Measurements from ENCODE around the gene NT5C2. TPM values are rescaled to one million over a fixed set of nuclear protein-coding genes. Genes with fewer than 3 reads are reported as not detected.

NT5C2 gene
- total RNA-seq, 1 experiment from 2014 or later = 76.1 TPM

GRCh38 chr10:103079946-103080345, 113.1 kb downstream of the NT5C2 start (continued):
- TF ChIP-seq TEAD1 (CRISPR knock-in tag; IDR thresholded peaks at IDR 0.05) = no peak
- no peak for TF ChIP-seq ZBTB43 (CRISPR knock-in tag; IDR thresholded peaks at IDR 0.05)
- no peak for TF ChIP-seq TP53 (CRISPR knock-in tag; IDR thresholded peaks at IDR 0.05)
- TF ChIP-seq, protein P1, sequence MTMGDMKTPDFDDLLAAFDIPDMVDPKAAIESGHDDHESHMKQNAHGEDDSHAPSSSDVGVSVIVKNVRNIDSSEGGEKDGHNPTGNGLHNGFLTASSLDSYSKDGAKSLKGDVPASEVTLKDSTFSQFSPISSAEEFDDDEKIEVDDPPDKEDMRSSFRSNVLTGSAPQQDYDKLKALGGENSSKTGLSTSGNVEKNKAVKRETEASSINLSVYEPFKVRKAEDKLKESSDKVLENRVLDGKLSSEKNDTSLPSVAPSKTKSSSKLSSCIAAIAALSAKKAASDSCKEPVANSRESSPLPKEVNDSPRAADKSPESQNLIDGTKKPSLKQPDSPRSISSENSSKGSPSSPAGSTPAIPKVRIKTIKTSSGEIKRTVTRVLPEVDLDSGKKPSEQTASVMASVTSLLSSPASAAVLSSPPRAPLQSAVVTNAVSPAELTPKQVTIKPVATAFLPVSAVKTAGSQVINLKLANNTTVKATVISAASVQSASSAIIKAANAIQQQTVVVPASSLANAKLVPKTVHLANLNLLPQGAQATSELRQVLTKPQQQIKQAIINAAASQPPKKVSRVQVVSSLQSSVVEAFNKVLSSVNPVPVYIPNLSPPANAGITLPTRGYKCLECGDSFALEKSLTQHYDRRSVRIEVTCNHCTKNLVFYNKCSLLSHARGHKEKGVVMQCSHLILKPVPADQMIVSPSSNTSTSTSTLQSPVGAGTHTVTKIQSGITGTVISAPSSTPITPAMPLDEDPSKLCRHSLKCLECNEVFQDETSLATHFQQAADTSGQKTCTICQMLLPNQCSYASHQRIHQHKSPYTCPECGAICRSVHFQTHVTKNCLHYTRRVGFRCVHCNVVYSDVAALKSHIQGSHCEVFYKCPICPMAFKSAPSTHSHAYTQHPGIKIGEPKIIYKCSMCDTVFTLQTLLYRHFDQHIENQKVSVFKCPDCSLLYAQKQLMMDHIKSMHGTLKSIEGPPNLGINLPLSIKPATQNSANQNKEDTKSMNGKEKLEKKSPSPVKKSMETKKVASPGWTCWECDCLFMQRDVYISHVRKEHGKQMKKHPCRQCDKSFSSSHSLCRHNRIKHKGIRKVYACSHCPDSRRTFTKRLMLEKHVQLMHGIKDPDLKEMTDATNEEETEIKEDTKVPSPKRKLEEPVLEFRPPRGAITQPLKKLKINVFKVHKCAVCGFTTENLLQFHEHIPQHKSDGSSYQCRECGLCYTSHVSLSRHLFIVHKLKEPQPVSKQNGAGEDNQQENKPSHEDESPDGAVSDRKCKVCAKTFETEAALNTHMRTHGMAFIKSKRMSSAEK (CRISPR knock-in tag; IDR thresholded peaks at IDR 0.05; ENCODE audit: borderline replicate concordance) = no peak
- no peak for TF ChIP-seq FOXJ3 (CRISPR knock-in tag; IDR thresholded peaks at IDR 0.05; ENCODE audit: borderline replicate concordance)
- TF ChIP-seq CREM (CRISPR knock-in tag; IDR thresholded peaks at IDR 0.05) = no peak

DNA sequence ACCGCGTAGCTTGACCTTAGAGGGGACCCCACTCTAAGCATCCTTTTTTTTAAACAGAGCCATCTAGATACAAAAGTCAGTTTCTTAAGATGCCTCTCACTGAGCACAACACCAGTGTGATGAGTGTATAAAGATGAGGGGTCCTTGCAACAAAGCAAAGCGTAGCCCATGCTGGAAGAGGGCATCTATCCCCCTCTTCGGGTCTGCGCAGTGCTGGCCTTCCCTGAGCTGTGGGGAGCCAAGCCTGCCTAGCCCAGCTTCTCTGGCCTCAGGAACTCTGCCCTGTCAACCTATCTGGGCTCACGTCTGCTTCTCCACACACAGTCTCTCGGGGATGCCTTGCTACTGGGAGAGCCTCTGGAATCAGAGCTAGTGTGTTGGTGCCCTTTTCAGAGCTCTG, 114.0 kb downstream of the NT5C2 start:
- H3K4me3 Mint-ChIP-seq = no peak overlapping the region
- ChIA-PET CTCF (interaction anchor here (1.1 to 1.7 kb wide), 4 partner anchors 160 to 178 kb away, joined by 3 to 11 read pairs (median 6); partner anchors contain the start of gene CNNM2), POLR2A (interaction anchor here (0.6 kb wide), 2 partner anchors 320 to 1042 kb away, joined by 3 to 5 read pairs; no protein-coding TSS in a partner anchor)
- ATAC-seq (no peak), DNase-seq (ENCODE audit: low spot score) (no peak)
- H3K36me3 Mint-ChIP-seq = peaks cover 15% of the 10 kb centered on the region
- no peaks in the 10 kb centered on the region for H3K27me3 Mint-ChIP-seq (ENCODE audit: low read depth)
- no peak overlapping the region for H3K27ac Mint-ChIP-seq
- H3K9me3 Mint-ChIP-seq = no peaks in the 10 kb centered on the region
- peaks cover 4% of the 10 kb centered on the region; the same call in 1 of the 2 replicates for H3K4me1 Mint-ChIP-seq
- TF ChIP-seq ZNF121 (CRISPR knock-in tag; IDR thresholded peaks at IDR 0.05) (no peak), JAZF1 (CRISPR knock-in tag; IDR thresholded peaks at IDR 0.05) (no peak), KAT7 (CRISPR knock-in tag; IDR thresholded peaks at IDR 0.05; ENCODE audit: borderline replicate concordance) (no peak), ZNF423 (CRISPR knock-in tag; IDR thresholded peaks at IDR 0.05) (no peak), ELF4 (CRISPR knock-in tag; IDR thresholded peaks at IDR 0.05; ENCODE audit: low read depth) (no peak), ZNF232 (CRISPR knock-in tag; IDR thresholded peaks at IDR 0.05) (no peak), NR1H2 (CRISPR knock-in tag; IDR thresholded peaks at IDR 0.05) (no peak), CBFB (CRISPR knock-in tag; IDR thresholded peaks at IDR 0.05; ENCODE audit: low read depth) (no peak)
- TF ChIP-seq, protein P2, sequence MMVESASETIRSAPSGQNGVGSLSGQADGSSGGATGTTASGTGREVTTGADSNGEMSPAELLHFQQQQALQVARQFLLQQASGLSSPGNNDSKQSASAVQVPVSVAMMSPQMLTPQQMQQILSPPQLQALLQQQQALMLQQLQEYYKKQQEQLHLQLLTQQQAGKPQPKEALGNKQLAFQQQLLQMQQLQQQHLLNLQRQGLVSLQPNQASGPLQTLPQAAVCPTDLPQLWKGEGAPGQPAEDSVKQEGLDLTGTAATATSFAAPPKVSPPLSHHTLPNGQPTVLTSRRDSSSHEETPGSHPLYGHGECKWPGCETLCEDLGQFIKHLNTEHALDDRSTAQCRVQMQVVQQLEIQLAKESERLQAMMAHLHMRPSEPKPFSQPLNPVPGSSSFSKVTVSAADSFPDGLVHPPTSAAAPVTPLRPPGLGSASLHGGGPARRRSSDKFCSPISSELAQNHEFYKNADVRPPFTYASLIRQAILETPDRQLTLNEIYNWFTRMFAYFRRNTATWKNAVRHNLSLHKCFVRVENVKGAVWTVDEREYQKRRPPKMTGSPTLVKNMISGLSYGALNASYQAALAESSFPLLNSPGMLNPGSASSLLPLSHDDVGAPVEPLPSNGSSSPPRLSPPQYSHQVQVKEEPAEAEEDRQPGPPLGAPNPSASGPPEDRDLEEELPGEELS (CRISPR knock-in tag; IDR thresholded peaks at IDR 0.05) = no peak
- TF ChIP-seq, protein P1 (CRISPR knock-in tag; IDR thresholded peaks at IDR 0.05; ENCODE audit: borderline replicate concordance) = no peak
- TF ChIP-seq, protein P3, sequence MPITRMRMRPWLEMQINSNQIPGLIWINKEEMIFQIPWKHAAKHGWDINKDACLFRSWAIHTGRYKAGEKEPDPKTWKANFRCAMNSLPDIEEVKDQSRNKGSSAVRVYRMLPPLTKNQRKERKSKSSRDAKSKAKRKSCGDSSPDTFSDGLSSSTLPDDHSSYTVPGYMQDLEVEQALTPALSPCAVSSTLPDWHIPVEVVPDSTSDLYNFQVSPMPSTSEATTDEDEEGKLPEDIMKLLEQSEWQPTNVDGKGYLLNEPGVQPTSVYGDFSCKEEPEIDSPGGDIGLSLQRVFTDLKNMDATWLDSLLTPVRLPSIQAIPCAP (CRISPR knock-in tag; IDR thresholded peaks at IDR 0.05) = no peak
- TF ChIP-seq, protein P4, sequence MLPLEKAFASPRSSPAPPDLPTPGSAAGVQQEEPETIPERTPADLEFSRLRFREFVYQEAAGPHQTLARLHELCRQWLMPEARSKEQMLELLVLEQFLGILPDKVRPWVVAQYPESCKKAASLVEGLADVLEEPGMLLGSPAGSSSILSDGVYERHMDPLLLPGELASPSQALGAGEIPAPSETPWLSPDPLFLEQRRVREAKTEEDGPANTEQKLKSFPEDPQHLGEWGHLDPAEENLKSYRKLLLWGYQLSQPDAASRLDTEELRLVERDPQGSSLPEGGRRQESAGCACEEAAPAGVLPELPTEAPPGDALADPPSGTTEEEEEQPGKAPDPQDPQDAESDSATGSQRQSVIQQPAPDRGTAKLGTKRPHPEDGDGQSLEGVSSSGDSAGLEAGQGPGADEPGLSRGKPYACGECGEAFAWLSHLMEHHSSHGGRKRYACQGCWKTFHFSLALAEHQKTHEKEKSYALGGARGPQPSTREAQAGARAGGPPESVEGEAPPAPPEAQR (CRISPR knock-in tag; IDR thresholded peaks at IDR 0.05) = no peak
